ENCODE data around the gene DGLUCY.
"Not testable (repeated sequence)": the region's sequence is repeated elsewhere in the genome, so short reads cannot be mapped to it uniquely, and the experiment has no call there.

DGLUCY gene

DNA sequence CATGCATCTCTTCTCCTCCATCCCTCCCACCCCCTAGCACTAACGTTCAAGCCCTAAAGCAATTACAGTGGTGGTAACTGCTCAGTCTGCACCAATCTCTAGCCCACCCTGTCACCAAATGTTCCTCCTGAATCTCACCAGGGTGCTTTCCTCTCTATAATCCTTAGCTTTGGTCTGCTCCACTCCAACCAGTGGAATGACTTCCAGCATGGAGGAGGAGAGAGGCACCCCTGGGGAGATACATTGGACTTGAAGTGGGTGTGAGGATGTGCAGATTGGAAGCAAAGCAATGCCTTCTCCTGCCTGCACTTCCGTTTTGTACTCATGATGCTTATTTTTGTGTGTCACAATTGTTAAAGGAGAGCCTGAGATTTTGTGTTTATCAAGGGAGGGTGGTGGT is 29.4 kb upstream of the DGLUCY start:
- Histone ChIP-seq H4K20me1 (ENCODE audit: control insufficient read depth, insufficient read depth, low read depth, low read length) (no peaks in the 10 kb centered on the region), H3K4me1 (ENCODE audit: control insufficient read depth, low read length) (no peaks in the 10 kb centered on the region), H3K36me3 (ENCODE audit: control insufficient read depth, low read length) (no peaks in the 10 kb centered on the region), H3F3A (ENCODE audit: control insufficient read depth, insufficient read depth) (no peaks in the 10 kb centered on the region), H3K27me3 (ENCODE audit: control insufficient read depth, low read length) (no peaks in the 10 kb centered on the region), H3K9me2 (replicated peaks; ENCODE audit: control insufficient read depth, low read length) (no peaks in the 10 kb centered on the region), H3K4me2 (ENCODE audit: low read length) (no peak overlapping the region), H3K27ac (ENCODE audit: low read depth, low read length) (no peak overlapping the region), H3K79me2 (ENCODE audit: control insufficient read depth, low read length) (no peaks in the 10 kb centered on the region), H3K4me3 (ENCODE audit: low read length) (no peak overlapping the region), H3K9me3 (ENCODE audit: control insufficient read depth, insufficient read depth, low read length) (no peaks in the 10 kb centered on the region)
- TF ChIP-seq, protein P1, sequence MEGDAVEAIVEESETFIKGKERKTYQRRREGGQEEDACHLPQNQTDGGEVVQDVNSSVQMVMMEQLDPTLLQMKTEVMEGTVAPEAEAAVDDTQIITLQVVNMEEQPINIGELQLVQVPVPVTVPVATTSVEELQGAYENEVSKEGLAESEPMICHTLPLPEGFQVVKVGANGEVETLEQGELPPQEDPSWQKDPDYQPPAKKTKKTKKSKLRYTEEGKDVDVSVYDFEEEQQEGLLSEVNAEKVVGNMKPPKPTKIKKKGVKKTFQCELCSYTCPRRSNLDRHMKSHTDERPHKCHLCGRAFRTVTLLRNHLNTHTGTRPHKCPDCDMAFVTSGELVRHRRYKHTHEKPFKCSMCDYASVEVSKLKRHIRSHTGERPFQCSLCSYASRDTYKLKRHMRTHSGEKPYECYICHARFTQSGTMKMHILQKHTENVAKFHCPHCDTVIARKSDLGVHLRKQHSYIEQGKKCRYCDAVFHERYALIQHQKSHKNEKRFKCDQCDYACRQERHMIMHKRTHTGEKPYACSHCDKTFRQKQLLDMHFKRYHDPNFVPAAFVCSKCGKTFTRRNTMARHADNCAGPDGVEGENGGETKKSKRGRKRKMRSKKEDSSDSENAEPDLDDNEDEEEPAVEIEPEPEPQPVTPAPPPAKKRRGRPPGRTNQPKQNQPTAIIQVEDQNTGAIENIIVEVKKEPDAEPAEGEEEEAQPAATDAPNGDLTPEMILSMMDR (IDR thresholded peaks at IDR 0.05; ENCODE audit: low read depth, low read length, poor library complexity, severe bottlenecking): no peak
- TF ChIP-seq EZH2phosphoT487 (IDR thresholded peaks at IDR 0.05; ENCODE audit: borderline replicate concordance, low read length): no peak

DNA sequence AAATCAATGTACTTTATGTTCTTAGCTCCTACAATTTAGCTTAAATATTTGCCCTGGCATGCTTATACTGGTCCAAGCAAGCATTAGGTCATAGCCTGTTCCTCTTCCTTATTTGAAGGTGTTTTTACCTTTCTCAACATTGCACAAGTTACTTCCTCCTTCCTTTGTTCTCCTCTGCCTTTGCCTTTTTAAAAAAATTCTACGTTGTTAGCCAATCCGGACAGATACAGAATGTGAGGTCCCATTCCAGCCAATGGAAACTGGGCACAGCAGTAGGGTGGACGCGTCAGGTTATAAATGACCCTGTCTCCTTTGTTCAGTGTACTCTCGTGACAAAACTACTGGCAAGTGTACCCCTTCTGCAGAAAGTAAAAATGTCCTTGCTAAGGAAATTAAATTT is 26.4 kb upstream of the DGLUCY start:
- H3K9me3 ChIP-seq (ENCODE audit: control insufficient read depth, insufficient read depth, low read length); H3K9me2 ChIP-seq (replicated peaks; ENCODE audit: control insufficient read depth, low read length); H3K4me2 ChIP-seq (ENCODE audit: low read length); H4K20me1 ChIP-seq (ENCODE audit: control insufficient read depth, insufficient read depth, low read depth, low read length); H3K27ac ChIP-seq (ENCODE audit: low read depth, low read length); H3K27me3 ChIP-seq (ENCODE audit: control insufficient read depth, low read length); H3K36me3 ChIP-seq (ENCODE audit: control insufficient read depth, low read length); H3K4me3 ChIP-seq (ENCODE audit: low read length); H3F3A ChIP-seq (ENCODE audit: control insufficient read depth, insufficient read depth); H3K4me1 ChIP-seq (ENCODE audit: control insufficient read depth, low read length); H3K79me2 ChIP-seq (ENCODE audit: control insufficient read depth, low read length): not testable (repeated sequence)

DNA sequence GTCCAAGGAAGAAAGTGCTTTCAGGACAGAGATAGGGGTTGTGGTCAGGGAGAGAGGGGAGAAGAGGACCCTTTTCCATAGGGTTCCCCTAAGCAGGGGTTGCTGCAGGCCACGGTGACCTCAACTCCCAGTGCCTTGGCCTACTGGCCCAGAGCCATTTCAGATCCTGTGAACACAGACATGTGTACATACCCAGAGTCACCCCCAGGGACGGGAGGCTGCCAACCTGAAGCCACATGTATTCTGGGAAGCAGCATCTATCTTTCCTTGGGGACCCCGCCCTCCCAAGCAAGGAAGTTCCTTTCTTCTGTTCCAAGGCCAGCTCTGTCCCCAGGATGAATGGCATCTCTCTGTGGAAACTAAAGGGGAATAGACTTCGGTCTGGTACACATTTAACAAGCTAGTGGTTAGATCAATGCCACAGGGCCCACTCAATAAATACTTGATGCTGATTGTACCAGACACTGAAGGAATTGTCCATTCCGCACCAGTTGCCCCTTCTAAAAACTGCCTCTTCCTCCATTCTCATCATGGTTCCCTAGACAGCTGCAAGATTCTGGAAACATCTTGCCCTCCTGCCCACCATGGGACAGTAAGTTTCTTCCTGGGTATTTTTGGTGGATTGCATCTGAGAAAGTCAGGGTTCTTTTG is 25.2 kb upstream of the DGLUCY start:
- Histone ChIP-seq H3F3A (ENCODE audit: control insufficient read depth, insufficient read depth) (no peaks in the 10 kb centered on the region), H3K27ac (ENCODE audit: low read depth, low read length) (no peak overlapping the region), H3K27me3 (ENCODE audit: control insufficient read depth, low read length) (no peaks in the 10 kb centered on the region; the same call in 1 of the 2 replicates), H3K4me1 (ENCODE audit: control insufficient read depth, low read length) (no peaks in the 10 kb centered on the region), H3K9me2 (replicated peaks; ENCODE audit: control insufficient read depth, low read length) (no peaks in the 10 kb centered on the region), H3K4me3 (ENCODE audit: low read length) (no peak overlapping the region), H4K20me1 (ENCODE audit: control insufficient read depth, insufficient read depth, low read depth, low read length) (no peaks in the 10 kb centered on the region), H3K79me2 (ENCODE audit: control insufficient read depth, low read length) (no peaks in the 10 kb centered on the region), H3K36me3 (ENCODE audit: control insufficient read depth, low read length) (no peaks in the 10 kb centered on the region), H3K9me3 (ENCODE audit: control insufficient read depth, insufficient read depth, low read length) (no peaks in the 10 kb centered on the region), H3K4me2 (ENCODE audit: low read length) (no peak overlapping the region)
- TF ChIP-seq, protein P1 (IDR thresholded peaks at IDR 0.05; ENCODE audit: low read depth, low read length, poor library complexity, severe bottlenecking): no peak
- no peak for TF ChIP-seq EZH2phosphoT487 (IDR thresholded peaks at IDR 0.05; ENCODE audit: borderline replicate concordance, low read length)

DNA sequence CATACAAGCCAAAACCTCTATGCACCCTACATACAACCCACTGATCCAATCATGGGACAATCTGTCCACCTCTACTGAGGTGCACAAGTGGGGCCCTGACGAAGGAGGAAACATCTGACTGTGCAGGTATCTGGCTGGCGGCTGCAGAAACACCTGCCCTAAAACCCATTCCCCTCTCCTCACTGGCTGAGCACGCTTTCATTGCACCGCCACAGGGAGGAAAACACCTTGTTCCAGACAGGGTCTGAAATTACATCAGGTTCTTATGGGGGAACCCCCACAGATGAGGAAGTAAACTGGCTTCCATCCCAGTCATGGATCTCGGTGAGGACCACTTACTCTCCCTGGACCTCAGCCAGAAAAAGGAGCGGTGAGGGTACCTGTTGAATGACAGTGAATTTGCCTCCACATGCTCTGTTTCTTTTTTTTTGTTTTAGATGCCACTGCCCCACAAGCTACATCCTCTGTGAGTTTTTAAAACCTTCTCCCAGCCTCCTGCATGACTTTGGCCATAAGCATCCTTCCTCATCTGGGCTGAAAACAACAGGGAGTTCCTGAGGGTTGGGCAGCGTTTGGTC is 23.8 kb upstream of the DGLUCY start:
- no peaks in the 10 kb centered on the region for H3K9me3 ChIP-seq (ENCODE audit: control insufficient read depth, insufficient read depth, low read length)
- H3K27me3 ChIP-seq (ENCODE audit: control insufficient read depth, low read length): no peaks in the 10 kb centered on the region; the same call in 1 of the 2 replicates
- TF ChIP-seq, protein P1 (IDR thresholded peaks at IDR 0.05; ENCODE audit: low read depth, low read length, poor library complexity, severe bottlenecking): no peak
- no peak for TF ChIP-seq EZH2phosphoT487 (IDR thresholded peaks at IDR 0.05; ENCODE audit: borderline replicate concordance, low read length)
- no peaks in the 10 kb centered on the region for H3K79me2 ChIP-seq (ENCODE audit: control insufficient read depth, low read length)
- no peak overlapping the region for H3K4me3 ChIP-seq (ENCODE audit: low read length)
- H4K20me1 ChIP-seq (ENCODE audit: control insufficient read depth, insufficient read depth, low read depth, low read length): no peaks in the 10 kb centered on the region
- H3F3A ChIP-seq (ENCODE audit: control insufficient read depth, insufficient read depth): no peaks in the 10 kb centered on the region
- no peaks in the 10 kb centered on the region for H3K9me2 ChIP-seq (replicated peaks; ENCODE audit: control insufficient read depth, low read length)
- H3K4me1 ChIP-seq (ENCODE audit: control insufficient read depth, low read length): no peaks in the 10 kb centered on the region
- H3K36me3 ChIP-seq (ENCODE audit: control insufficient read depth, low read length): no peaks in the 10 kb centered on the region
- H3K4me2 ChIP-seq (ENCODE audit: low read length): no peak overlapping the region
- H3K27ac ChIP-seq (ENCODE audit: low read depth, low read length): no peak overlapping the region
